ENCODE results near the gene APP.
"Not testable (repeated sequence)": the region's sequence is repeated elsewhere in the genome, so short reads cannot be mapped to it uniquely, and the experiment has no call there.

APP gene

DNA sequence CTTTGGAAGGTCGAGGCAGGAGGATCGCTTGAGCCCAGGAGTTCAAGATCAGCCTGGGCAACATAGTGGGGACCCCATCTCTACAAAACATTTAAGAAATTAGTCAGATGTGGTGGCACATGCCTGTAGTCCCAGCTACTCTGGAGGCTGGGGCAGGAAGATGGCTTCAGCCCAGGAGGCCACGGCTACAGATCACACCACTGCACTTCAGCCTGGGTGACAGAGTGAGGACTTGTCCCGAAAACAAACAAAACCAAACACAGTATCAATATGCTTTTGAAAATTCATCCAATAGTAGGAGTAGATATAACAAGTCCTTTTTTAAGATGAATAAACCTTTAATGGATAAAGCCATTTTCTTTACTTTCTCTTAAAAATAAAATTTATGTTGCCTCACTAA is 8.5 kb downstream of the APP start:
- DNase-seq: no peak

DNA sequence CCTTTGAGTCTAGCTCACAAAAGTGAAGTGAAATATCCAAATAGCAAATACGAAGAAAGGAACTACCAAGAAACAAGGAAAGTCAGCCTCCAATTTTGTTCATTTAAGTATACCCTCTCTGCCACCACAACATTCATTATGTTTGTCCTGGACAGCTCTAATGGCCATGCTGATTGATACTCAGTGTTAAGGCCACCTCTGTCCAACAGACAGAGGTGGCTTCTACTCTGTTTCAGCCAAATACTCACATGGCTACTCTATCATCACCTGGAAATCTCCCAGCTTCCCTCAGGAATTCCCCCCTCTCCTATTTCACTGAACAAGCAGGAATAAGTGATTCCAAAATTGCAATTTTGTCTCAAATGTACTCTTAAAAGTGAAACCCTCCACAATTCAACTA is 10.7 kb downstream of the APP start:
- DNase-seq: no peak

DNA sequence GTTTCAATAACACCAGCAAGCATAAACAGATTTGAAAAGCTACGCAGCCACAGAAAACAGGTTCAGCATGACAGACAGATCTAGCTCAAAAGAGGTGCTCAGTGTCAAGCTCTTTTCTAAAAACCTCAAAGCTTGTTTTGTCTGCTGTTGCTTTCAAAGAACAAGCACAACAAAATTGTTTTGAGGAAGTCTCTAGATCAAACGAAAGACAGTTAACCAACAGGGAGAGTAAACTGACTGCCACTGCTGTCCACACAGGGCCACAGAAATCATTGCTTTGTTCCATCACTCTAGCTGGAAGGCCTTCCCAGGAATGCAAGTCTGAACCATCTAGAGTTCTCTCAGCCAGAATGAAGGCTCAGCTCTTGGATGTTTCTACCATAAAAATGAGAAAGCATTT is 12.8 kb downstream of the APP start:
- no peak for DNase-seq

DNA sequence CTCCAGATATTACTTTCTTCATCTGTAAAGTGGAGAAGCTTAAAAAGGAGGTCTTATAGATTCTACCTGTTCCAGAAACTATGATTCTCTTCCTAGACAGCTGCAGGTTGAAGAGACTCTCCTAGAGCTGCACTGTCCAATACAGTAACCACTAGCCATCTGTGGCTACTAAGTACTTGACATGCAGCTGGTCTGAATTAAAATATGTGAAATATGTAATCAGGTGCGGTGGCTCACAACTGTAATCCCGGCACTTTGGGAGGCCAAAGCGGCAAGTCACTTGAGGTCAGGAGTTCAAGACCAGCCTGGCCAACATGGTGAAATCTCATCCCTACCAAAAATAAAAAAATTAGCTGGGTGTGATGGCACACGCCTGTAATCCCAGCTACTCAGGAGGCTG is 15.8 kb downstream of the APP start:
- DNase-seq: no peak

DNA sequence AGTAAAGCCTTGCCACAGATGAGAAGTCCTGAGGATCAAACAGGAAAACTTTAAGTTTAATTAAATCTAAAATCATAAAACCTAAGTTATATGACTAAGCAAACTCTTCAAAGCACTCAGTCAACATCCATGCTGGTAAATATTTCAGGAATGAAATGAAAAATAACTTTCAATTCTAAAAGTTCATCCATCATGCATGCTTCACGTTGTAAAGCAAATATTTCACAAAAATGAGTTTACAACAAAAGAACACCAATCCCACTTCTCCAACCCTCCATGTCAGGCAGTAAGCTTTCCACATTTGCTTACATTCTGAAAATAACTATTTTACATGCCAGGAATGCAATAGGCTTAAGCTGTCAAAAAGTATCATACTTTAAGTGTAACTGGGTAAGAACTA is 16.8 kb downstream of the APP start:
- no peak for DNase-seq

DNA sequence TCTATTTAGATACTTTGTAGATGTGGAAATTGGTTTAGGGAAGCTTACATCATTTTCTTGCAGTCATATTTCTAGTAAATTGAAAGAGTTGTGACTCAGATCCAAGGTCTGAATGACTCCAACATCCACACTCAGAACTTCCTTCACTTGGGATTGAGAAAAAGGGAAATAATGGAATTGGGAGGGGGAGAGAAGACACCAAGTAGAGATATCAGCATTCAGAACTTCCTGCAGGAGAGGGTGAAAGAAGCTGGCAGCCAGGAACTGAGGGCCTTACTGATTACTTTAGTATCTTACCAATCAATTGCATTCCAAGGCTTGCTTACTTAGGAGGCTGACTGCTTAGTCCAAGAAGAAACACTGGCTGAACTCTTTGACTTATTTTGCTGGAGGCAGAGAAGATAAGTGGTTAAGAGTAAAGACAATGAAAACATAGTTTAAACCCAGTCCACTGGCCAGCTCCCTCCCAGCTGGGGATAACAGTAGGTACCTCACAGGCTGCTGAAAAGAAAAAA is 21.7 kb downstream of the APP start:
- no peak for DNase-seq

DNA sequence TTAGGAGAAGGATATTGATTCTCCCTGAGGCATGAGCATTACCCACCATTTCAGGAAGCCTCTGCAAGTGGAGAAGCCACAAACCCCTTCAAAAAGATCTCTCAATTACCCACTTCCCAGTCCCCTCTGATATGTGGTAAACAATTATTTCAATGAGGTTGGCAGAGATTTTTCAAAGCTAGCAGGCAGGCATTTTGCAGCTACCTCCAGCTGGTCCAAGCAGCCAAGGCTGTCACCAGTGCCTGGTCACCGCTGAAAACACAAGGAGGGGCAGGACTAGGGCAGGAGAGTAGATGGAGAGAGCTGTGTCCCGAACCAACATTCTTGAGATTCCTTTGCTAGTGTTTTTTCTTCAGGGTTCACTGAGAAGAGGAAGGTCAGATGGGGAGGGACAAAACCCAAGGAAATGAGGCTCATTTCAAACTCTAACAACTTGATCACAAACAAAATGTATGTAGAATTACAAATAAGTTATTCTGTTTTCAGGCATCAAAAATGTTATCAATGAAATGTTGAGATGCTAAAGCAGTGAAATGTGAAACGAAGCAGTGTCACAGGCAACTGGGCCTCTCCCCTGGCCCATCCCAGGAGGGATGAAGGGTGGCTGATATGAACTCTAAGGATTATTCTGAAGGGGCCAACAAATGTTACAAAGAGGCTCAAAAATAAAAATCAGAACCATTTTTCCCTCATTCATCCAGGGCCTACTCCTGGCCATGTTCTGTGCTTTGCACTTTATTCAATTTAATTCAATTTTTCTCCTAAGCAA is 22.3 kb downstream of the APP start:
- no peak for DNase-seq

DNA sequence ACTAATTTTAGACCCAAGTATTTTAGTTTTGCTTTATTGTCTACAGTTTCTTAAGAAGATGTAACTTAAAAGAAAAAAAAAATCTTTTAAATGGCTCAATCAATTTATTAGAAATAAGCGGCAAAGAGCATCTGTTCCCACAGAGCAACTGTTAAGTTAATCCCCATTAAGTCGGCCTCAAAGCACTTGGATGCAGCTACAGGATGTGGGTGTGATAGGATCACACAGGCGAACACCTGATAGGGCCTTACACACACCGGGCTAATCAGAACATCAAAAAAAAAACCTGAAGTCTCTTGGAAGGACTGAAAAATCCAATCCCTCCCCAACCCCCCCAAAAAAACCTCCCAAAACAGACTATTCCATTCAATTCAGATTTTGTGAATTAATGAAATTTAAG is 23.0 kb downstream of the APP start:
- DNase-seq: no peak

DNA sequence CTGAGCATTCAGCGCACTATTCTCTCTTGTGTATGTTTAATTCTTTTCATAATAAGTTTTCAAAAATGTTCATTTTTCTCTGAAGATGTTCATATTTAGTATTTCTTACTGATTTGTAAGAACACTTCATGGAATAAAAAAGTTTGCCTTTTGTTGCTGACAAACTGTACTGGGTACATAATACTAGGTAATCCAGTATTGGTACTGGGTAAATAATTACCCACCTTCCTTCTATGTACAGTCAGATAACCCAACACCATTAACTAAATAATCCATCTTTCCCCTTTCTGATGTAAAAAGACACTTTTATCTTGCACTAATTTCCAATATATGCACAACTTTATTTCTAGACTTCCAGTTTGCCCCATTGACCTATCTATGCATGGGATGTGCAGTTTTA is 23.9 kb downstream of the APP start:
- DNase-seq: no peak

DNA sequence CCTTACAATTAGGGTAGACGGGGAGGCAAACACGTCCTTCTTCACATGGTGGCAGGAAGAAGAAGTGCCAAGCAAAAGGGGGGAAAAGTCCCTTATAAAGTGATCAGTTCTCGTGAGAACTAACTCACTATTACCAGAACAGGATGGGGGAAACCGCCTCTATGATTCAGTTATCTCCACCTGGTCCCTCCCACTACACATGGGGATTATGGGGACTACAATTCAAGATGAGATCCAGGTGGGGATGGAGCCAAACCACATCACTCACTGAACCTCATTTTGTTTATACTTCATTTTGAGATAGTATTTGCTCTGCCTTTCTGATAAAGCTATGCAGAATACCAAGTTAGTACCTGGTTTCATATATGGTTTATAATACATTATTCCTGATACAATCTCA is 26.5 kb downstream of the APP start:
- no peak for DNase-seq

DNA sequence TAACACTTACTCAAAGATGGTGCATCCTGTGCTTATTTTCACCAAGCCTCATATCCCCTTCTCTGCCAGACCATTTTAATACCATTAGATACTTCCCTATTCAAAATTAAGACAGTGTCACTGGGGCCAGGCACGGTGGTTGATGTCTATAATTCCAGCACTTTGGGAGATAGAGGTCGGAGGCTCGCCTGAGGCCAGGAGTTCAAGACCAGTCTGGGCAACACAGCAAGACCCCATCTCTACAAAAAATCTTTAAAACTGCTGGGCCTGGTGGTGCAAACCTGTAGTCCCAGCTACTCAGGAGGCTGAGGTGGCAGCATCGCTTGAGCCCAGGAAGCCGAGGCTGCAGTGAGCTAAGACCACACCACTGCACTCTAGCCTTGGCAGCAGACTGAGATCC is 28.2 kb downstream of the APP start:
- DNase-seq: no peak

DNA sequence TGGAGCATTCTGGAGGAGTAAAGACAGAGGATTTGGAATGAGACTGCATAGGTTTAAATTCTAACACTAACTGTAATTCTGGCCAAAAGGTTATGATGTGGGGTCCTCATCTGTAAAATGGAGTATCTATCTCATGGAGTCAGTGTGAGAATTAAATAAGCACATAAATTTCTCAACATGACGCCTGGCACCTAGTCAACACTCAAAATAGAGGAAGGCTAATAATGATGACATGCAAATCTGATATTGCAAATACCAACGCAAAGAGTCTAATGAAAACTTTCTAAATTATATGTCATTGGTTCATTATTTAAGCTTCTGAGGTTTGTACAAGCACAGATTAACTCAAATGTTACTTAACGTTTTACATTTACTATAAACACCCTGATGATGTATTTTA is 29.6 kb downstream of the APP start:
- DNase-seq: no peak

DNA sequence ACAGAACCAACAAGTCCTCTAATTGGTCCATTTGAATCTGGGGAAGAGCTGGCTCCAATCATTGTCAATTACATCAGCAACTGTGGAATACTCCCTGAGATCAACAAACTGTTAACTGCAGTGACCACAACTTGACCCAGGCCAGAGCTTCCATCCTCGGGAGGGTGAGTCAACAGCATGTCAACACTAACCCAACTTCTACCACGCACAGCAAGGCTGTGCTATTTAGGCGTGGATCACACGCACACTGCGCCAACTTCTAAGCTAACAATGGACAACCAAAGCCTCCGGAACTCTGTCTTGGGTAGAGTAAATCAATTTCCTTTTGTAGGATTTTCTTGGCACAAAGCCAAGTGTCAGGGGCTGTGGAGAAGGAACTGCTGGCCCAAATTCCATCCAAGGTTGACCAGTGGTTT is 30.4 kb downstream of the APP start:
- no peak for DNase-seq

DNA sequence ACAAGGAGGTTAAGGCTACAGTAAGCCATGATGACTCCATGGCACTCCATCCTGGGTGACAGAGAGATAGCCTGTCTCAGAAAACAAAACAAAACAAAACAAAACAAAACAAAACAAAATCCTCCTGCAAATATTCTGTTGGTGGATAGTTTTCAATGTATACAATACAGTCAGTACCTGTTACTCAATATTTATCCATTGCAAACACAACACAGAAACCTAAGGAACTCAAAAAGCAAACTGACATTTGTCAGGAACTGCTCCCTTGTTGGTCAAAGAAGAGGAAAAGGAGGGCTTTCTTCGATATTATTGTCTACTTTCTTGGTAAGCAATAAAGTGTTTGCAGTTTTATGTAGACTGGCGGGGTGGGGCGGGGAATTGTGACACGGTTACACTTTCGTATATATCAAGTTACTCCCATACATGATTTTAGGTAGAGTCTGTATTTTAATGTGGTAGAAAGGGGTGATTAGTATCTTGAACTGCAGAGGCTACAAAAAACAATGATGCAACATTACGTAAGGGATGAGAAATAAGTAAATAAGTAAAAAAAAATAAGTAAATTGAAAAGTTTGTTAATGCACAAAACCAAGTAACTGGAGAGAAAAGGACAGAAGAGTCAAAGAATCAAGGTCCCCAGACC is 31.8 kb downstream of the APP start:
- DNase-seq: peak in 1 of 2 experiments; percentile 14

DNA sequence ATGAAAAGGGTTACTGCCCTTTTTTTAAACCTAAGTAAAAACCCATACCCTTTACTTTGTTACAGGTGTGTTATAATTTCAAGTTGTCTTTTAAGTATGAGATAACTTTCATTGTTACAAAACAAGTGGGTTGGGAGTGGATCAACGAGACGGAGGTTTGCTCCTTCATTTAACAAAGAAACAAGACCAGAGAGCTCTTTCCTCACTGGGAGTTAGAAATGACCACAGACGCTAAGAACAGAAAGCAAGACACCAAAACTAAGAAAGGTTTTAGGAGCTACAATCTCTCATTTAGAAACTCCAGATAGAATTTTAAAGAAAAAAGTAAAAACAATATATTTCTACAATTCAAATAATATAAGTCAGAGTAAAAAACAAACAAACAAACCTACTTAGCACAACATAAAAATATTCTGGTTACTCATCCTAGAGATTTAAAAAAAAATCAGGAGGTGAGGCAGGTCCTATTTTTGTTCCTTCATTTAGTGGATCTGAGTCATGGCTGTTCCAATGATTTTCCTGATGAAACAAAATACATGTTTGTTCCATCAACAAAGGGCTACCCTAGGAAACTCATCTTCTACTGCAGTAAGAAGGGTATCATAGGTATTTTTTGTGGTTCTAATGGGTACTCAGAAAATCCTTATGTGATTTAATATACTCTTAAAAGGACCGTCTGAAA is 33.0 kb downstream of the APP start:
- DNase-seq: no peak

DNA sequence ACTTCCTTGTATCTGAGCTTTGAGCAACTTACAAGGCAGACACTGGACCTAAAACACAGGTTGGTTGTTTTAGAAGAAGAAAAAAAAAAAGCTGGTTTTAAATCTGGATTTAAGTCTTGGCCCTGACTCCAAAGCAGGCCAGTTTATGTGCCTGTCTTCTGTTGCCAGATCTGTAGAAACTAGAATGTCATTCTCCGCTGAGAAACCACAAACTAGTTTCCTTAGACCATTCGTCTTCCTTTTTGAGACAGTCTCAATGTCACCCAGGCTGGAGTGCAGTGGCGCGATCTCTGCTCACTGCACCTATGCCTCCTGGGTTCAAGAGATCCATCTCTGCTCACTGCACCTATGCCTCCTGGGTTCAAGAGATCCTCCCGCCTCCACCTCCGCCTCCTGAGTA is 33.9 kb downstream of the APP start:
- no peak for DNase-seq

DNA sequence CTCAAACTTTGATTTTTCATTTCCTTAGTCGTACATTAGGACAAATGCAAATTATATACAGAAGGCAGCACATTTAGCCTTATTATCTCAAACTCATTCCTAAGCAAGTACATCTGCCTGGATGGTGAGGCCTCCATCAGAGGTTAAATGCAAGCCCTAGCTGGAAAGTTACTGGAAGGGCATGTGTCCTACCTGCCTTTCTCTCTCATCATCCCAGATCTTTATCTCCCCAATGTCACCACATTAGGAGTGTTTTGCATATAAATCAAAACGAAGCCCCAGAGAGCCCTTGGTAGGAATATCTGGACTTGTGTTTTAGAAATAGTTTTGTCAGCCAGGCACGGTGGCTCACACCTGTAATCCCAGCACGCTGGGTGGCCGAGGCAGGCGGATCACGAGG is 35.0 kb downstream of the APP start:
- no peak for DNase-seq

DNA sequence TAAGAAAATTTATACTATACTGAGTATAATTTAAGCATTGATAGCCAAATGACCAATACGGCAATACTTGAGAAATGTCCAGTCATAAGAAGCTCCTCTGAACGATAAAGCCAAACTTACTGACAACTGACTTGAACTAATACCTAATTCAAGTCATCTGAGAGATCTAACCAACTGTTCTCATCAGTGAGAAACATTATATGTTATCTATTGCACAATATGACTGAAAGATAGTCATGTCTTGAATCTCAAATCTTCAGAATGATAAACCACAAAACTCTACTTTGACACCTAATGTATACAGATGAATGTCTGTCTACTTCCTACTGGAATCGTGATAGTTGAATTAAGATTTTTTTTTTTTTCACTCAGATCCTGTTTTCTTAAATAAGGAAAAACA is 39.0 kb downstream of the APP start:
- DNase-seq: no peak

DNA sequence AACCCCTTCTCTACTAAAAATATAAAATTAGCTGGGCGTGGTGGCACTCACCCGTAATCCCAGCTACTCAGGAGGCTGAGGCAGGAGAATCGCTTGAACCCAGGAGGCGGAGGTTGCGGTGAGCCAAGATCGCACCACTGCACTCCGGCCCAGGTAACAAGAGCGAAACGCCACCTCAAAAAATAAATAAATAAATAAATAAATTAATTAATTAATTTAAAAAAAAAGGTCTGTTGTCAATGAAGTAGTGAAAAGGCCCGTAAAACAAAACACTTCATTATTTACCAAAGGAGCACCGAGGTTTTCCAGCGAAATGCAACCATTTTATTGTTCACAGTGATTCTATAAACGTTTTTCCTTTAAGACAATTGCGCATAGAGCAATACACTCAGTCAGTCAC is 39.5 kb downstream of the APP start:
- not testable (repeated sequence) for DNase-seq

DNA sequence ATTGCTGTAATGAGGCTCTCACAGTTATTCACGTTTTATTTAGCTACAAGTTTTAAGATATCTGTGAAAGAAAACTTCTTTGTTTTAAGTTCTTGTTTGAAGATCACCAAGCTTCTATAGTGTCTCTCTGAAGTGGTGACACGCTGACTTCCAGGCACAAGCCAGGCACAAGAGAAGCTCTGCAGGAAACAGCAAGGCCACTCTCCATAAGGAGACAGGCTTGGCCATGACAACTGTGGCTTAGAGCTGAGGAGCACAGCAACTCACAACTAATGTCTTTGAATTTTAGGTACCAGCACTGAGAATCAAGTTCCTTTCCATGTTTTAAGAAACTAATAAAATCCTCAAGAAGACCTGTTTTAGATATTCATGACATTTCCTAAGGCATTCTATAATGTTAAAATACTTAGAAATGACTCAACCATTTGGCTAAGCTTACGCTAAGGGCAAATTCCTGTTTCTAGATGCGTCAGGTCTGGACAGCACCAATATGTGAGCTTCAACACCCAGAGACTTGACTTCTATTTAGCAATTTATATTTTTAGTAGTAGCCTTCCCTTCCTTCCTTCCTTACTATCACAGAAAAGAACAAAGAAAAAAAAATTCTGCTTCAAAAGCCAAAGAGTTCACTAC is 40.2 kb downstream of the APP start:
- no peak for DNase-seq

DNA sequence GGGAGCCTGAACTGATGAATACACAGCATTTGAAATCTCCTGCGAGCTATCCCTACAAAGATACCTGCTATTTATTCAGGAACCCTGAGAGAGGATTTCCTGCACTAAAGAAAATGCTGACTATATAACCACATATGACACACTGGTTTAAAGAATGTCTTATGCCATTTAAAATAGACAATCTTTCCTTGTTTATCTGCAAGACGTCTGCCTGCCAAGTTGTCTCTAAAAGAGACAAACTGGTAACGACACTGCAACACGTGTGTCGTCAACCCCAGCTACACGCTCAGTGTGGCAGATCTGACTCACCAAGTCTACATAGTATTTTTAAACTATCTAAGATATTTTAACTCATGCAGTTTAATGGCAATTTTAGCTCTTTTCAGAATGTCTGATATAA is 42.7 kb downstream of the APP start:
- no peak for DNase-seq

DNA sequence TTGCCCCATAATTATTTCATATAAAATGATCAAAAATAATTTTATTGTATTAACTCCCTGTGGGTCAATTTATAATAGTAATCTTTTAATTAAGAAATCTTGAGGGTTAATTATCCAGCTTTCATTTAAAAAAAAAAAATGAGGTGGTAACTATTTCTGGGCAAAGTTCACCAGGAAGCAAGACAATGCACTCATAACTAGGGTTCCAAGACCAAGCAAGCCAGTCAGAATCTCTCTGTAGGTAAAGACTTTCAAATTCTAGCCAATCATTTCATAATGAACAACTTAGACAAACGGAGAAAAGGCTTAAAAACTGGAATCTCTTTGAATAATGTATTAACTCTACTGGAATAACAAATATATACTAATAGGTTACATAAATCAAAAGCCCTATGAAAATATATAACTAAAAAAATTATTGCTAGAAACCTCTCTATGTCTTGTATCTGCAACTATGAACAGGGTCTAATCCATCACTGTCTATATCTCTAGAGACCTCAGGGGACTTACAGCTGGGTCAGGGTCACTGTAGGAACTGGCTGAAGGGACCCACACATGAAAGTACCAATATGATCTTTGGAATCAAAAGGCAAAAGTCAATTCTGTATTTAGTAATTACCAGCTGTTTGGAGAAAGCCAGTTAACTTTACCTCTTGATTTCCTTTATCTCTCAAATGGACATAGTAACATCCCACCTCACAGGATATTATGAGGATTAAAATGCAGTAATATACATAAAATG is 43.3 kb downstream of the APP start:
- DNase-seq: no peak

DNA sequence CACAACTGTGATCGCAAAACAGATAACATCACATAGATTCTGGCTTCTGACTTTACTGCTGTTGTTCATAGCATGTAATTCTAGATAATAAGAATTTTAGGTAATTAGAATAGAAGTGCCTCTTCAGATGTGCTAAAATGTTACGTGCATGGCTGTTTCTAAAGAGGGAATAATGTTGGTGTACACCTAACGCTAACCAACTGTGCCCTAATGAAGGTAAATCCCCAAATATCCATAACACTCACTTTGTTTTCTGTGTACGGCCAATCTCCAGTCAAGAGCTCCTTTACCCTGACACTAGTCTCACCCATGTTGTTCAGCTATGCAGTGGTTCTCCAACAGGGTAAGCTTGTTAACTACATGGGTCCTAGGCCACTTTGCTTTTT is 44.4 kb downstream of the APP start:
- no peak for DNase-seq

Data from NCI-H1930 (cell line).